Esophagus squamous epithelium (tissue), 5 donors: ENCODE results near the gene LRIG1. TPM values are rescaled to one million over a fixed set of nuclear protein-coding genes. Genes with fewer than 3 reads are reported as not detected.

Experiments used
- DNase-seq: peaks from one replicate; lab custom pipeline; 2025; lab: John Stamatoyannopoulos, UW
- H3K27ac ChIP-seq, 4 donors: fragments of 200-600 bp; sonication (generic); one replicate each; pipeline ENCODE4 v1.5.1; 2016 to 2019; ENCODE audit warnings: mild to moderate bottlenecking in 1 of 4
- H3K27me3 ChIP-seq, 4 donors: fragments of 200-600 bp; sonication (generic); 1 replicate in 3 of 4; 2 replicates in 1 of 4; pipeline versions ENCODE4 v1.5.1 to v1.6.0; 2017 to 2021; ENCODE audit warnings: antibody characterized with exemption in 1 of 4
- H3K36me3 ChIP-seq, 3 donors: fragments of 200-600 bp; sonication (generic); one replicate each; pipeline ENCODE4 v1.5.1; 2016 to 2019
- H3K4me1 ChIP-seq, 3 donors: fragments of 200-600 bp; sonication (generic); one replicate each; pipeline ENCODE4 v1.5.1; 2017 to 2019
- H3K4me3 ChIP-seq, 4 donors: fragments of 200-600 bp; sonication (generic); 1 replicate in 3 of 4; 2 replicates in 1 of 4; pipeline ENCODE4 v1.5.1; 2016 to 2019; ENCODE audit warnings: mild to moderate bottlenecking in 2 of 4, moderate library complexity in 1 of 4
- H3K9me3 ChIP-seq, 3 donors: fragments of 200-600 bp; sonication (generic); one replicate each; pipeline ENCODE4 v1.5.1; 2016 to 2019
- POLR2A ChIP-seq, 4 donors: fragments of 450-650 bp; IDR thresholded peaks; one replicate each; pipeline ENCODE4 v1.6.1; 2017; ENCODE audit warnings: antibody characterized with exemption in 4 of 4, mild to moderate bottlenecking in 4 of 4, moderate library complexity in 3 of 4
- WGBS, 2 donors: methylation state at CpG; one replicate each; pipeline ENCODE4 v1.1.5; 2018; 5-methylcytosine and 5-hydroxymethylcytosine counted together
- intact Hi-C: fragments of 100-400 bp; cut with DNase I; formaldehyde crosslinking; loops from one replicate; pipeline ENCODE4 v1.15.0; 2022
- total RNA-seq, 4 donors: library from RNA; depleted of rRNA; stranded (reverse); fragments of >200 nt; gene quantifications; one replicate each; pipeline ENCODE4 v1.1.0, GENCODE V29; 2016
- TF ChIP-seq, protein P1 (sequence below), 6 experiments: fragments of 450-650 bp in 4 of 6; fragments of 200-600 bp in 2 of 6; sonication (generic) in 2 of 6; IDR thresholded peaks; one replicate each; pipeline ENCODE4 v1.5.1; 2016 to 2019; ENCODE audit warnings: antibody characterized with exemption in 6 of 6, mild to moderate bottlenecking in 4 of 6, moderate library complexity in 4 of 6
- donor health status: DM: yes; HTN: yes; CAD: no.

Gene LRIG1
- total RNA-seq, 4 donors from 2014 or later, result 7.5 to 30.5 (median 15.1) TPM

DNA sequence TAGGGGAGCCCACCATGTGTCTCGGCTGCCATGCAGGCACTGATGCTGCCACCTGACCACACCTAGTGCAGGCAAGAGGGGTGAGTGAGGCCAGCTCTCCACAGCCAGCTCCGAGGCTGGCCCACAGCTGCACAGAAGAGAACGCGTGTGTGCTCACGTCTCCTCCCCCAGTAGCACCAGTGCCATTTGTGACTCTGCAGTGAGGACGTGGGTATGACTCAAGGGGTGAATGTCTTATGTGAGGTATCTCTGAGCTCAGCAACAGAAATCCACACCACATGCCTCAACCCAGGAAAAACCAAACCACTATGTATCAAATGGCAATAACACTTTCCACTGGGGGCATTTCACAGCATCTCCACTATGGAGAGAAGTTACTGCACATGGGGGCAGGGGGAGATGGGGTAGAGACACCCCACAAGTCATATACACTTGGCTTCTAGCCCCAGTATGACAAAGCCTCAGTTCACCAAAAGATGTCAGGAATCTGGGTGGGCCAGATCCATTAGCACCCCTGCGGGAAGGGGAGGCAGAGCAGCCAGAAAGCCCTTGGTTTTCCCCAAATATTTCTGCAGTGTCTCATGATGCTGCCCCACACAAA is 87.6 kb downstream of the LRIG1 start:
- DNase-seq, result no peak
- Histone ChIP-seq H3K4me1 (peaks cover 0 to 40% (median 0%) of the 10 kb centered on the region in 3 donors), H3K36me3 (peaks cover 0 to 83% (median 0%) of the 10 kb centered on the region in 3 donors), H3K4me3 (no peak overlapping the region), H3K27ac (no peak overlapping the region), H3K27me3 (no peaks in the 10 kb centered on the region), H3K9me3 (no peaks in the 10 kb centered on the region)
- WGBS, 2 donors, result 42 to 100% methylated on average over 1 to 2 of the region's 7 CpGs
- intact Hi-C loops, result no loop called here
- no peak for TF ChIP-seq POLR2A (IDR thresholded peaks at IDR 0.05)
- TF ChIP-seq, protein P1, sequence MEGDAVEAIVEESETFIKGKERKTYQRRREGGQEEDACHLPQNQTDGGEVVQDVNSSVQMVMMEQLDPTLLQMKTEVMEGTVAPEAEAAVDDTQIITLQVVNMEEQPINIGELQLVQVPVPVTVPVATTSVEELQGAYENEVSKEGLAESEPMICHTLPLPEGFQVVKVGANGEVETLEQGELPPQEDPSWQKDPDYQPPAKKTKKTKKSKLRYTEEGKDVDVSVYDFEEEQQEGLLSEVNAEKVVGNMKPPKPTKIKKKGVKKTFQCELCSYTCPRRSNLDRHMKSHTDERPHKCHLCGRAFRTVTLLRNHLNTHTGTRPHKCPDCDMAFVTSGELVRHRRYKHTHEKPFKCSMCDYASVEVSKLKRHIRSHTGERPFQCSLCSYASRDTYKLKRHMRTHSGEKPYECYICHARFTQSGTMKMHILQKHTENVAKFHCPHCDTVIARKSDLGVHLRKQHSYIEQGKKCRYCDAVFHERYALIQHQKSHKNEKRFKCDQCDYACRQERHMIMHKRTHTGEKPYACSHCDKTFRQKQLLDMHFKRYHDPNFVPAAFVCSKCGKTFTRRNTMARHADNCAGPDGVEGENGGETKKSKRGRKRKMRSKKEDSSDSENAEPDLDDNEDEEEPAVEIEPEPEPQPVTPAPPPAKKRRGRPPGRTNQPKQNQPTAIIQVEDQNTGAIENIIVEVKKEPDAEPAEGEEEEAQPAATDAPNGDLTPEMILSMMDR (IDR thresholded peaks at IDR 0.05), result no peak

DNA sequence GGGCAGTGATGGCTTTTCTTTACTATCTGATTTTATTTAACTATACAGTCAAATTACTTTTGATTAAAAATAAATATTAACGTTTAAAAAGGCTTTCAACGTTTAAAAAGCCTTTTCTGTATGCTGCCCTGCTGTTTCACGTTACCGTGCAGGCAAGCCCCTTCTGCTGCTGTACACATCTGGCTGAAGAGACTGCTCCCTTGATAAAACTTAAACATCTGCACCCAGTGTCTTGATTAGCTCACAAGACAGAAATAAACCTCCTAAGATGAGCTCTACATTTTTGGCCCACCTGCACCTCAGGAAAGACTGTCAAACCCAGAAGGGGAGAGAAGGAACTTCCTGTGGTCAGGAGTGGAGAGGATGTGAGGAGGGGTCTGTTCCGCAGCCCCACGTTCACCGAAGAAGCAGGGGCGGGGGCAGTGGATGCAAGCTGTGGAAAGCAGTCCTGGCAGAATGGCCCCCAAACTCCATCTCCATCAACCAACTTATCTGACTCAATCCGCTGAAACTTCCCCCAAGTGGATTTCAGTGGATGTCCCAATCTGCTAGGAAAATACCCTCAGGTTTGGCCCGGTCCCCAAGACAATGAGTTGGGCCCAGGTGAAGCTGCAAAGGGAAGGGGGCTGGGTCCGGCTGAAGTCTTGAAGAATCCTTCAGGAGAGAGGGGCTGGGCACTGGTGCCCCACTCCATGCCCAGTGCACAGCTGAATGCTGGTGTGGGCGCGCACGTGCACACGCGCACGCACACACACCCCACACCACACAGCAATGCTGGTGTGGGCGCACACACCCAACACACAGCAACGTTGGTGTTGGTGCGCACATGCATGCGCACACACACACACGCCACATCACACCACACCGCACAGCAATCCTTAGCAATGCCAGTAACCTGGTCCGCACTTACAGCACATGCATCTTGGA is 88.6 kb downstream of the LRIG1 start:
- Histone ChIP-seq H3K27ac (no peak overlapping the region), H3K27me3 (no peaks in the 10 kb centered on the region), H3K9me3 (no peaks in the 10 kb centered on the region), H3K36me3 (peaks cover 0 to 92% (median 0%) of the 10 kb centered on the region in 3 donors), H3K4me1 (peaks cover 0 to 40% (median 8%) of the 10 kb centered on the region in 3 donors), H3K4me3 (no peak overlapping the region)
- 80 to 82% methylated on average over 16 to 21 of the region's 24 CpGs for WGBS, 2 donors
- intact Hi-C loops, result no loop called here
- DNase-seq, result no peak
- TF ChIP-seq, protein P1 (IDR thresholded peaks at IDR 0.05), result no peak
- TF ChIP-seq POLR2A (IDR thresholded peaks at IDR 0.05), result no peak

DNA sequence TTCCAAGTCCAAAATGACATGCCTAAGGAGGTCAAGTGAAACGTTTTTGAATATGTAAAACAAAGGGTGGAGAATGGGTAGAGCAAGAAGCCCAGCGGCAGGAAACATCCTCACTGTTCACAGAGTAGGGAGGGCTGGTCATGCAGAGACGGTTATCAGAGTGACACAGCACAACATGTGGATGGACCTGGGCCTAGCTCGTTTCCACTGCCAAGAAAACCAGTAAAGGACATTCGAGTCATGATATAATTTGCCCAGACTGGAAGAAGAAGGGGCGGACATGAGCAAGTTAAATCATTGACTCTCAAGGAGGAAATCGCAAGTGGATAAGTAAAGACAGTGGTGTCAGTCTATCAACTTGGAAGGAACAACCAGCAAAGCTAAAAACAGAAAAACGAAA is 89.3 kb downstream of the LRIG1 start:
- no peaks in the 10 kb centered on the region for H3K27me3 ChIP-seq
- intact Hi-C loops, result no loop called here
- H3K9me3 ChIP-seq, result no peaks in the 10 kb centered on the region
- TF ChIP-seq, protein P1 (IDR thresholded peaks at IDR 0.05), result no peak
- TF ChIP-seq POLR2A (IDR thresholded peaks at IDR 0.05), result no peak
- no peak for DNase-seq
- H3K4me3 ChIP-seq, result no peak overlapping the region
- peaks cover 0 to 94% (median 0%) of the 10 kb centered on the region in 3 donors for H3K36me3 ChIP-seq
- 52 to 68% methylated on average over 8 of the region's 8 CpGs for WGBS, 2 donors
- H3K27ac ChIP-seq, result no peak overlapping the region
- H3K4me1 ChIP-seq, result peaks cover 0 to 40% (median 12%) of the 10 kb centered on the region in 3 donors

DNA sequence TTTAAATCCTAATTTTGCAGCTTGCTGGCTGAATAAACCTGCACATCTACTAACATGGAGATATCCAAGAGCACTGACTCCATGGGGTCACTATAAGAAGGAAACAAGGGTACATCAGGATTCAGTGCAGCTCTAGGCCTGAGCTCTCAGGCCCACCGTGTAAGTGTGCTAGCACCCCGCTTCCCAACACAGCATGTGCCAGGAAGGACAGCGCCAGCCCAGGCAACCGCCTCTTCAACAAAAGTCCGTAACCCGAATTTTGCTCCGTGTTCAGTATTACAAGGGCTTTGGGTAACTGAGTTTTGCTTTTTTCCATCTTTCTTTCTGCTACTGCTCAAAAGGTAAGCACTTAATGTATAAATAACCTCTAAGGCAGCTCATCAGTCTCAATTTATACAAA is 89.8 kb downstream of the LRIG1 start:
- no peaks in the 10 kb centered on the region for H3K9me3 ChIP-seq
- H3K27ac ChIP-seq, result no peak overlapping the region
- peaks cover 0 to 40% (median 12%) of the 10 kb centered on the region in 3 donors for H3K4me1 ChIP-seq
- TF ChIP-seq, protein P1 (IDR thresholded peaks at IDR 0.05), result no peak
- no peak for TF ChIP-seq POLR2A (IDR thresholded peaks at IDR 0.05)
- peaks cover 0 to 94% (median 0%) of the 10 kb centered on the region in 3 donors for H3K36me3 ChIP-seq
- WGBS, 2 donors, result 93 to 95% methylated on average over 7 of the region's 7 CpGs
- H3K4me3 ChIP-seq, result no peak overlapping the region
- H3K27me3 ChIP-seq, result no peaks in the 10 kb centered on the region
- no peak for DNase-seq
- intact Hi-C loops, result no loop called here
